ENCODE measurements around the gene AGXT. TPM values are rescaled to one million over a fixed set of nuclear protein-coding genes. Genes with fewer than 3 reads are reported as not detected.
A peak's percentile ranks its signal among the peaks of the same experiment; 100 is the strongest.

AGXT gene
- total RNA-seq, 1 experiment from 2014 or later: 0.36 TPM

GRCh38 chr2:240914645-240915525 is 46.3 kb downstream of the AGXT start:
- no peak for DNase-seq (ENCODE audit: low read depth, low spot score)
- TF ChIP-seq TCF7L2 (IDR thresholded peaks at IDR 0.05; ENCODE audit: low read depth, low read length) (no peak), REST (IDR thresholded peaks at IDR 0.05; ENCODE audit: insufficient read depth in 1 of 2, low read depth in 2 of 2, low read length in 1 of 2) (no peak), POLR2AphosphoS5 (IDR thresholded peaks at IDR 0.05; ENCODE audit: low read depth, low read length) (no peak), CTCF (IDR thresholded peaks at IDR 0.05) (peak; percentile 78), SIN3A (IDR thresholded peaks at IDR 0.05; ENCODE audit: borderline replicate concordance, insufficient read depth, low read depth, low read length) (no peak)
- intact Hi-C loops (cut with micrococcal nuclease; ENCODE audit: unreplicated experiment) (loop anchor here (2.0 kb wide), 1 partner anchor 74 kb away; no protein-coding TSS in a partner anchor), in situ Hi-C loops (cut with HindIII; ENCODE audit: low pct_unique_long_range_greater_than_20kb, low sequenced_read_pairs) (no loop called here)
- no TSS peak for BruUV-seq (replicated peaks)
- Histone ChIP-seq H3K4me1 (ENCODE audit: control insufficient read depth, insufficient read depth, low read length) (peaks cover 47% of the 10 kb centered on the region), H3K4me3 (ENCODE audit: low read depth in 2 of 2, low read length in 2 of 2) (peak overlapping the region in 1 of 2 experiments; percentile 12; a peak in 1 of 4 replicates), H3K27ac (ENCODE audit: low read length) (no peak overlapping the region), H3K36me3 (ENCODE audit: control insufficient read depth, insufficient read depth, low read length) (no peaks in the 10 kb centered on the region), H3K9me3 (ENCODE audit: control insufficient read depth, insufficient read depth, low read depth, low read length) (no peaks in the 10 kb centered on the region), H3K27me3 (ENCODE audit: control insufficient read depth, insufficient read depth, low read length) (no peaks in the 10 kb centered on the region)
- ChIA-PET CTCF (interaction anchor here (0.6 to 1.7 kb wide), 10 partner anchors 8 to 573 kb away, joined by 3 to 14 read pairs (median 4); no protein-coding TSS in a partner anchor), POLR2A (no interaction called here)
- ATAC-seq: peak; percentile 38

- ATAC-seq (no peak; the same call in 1 of the 2 replicates), DNase-seq (ENCODE audit: low read depth, low spot score) (no peak)
- Histone ChIP-seq H3K4me3 (ENCODE audit: low read depth in 2 of 2, low read length in 2 of 2) (no peak overlapping the region), H3K4me1 (ENCODE audit: control insufficient read depth, insufficient read depth, low read length) (peaks cover 53% of the 10 kb centered on the region), H3K27ac (ENCODE audit: low read length) (no peak overlapping the region), H3K36me3 (ENCODE audit: control insufficient read depth, insufficient read depth, low read length) (no peaks in the 10 kb centered on the region), H3K27me3 (ENCODE audit: control insufficient read depth, insufficient read depth, low read length) (no peaks in the 10 kb centered on the region), H3K9me3 (ENCODE audit: control insufficient read depth, insufficient read depth, low read depth, low read length) (no peaks in the 10 kb centered on the region)
- in situ Hi-C loops (cut with HindIII; ENCODE audit: low pct_unique_long_range_greater_than_20kb, low sequenced_read_pairs): no loop called here
- intact Hi-C loops (cut with micrococcal nuclease; ENCODE audit: unreplicated experiment): loop anchor here (2.0 kb wide), 1 partner anchor 73 kb away; no protein-coding TSS in a partner anchor
- TF ChIP-seq TCF7L2 (IDR thresholded peaks at IDR 0.05; ENCODE audit: low read depth, low read length) (no peak), POLR2AphosphoS5 (IDR thresholded peaks at IDR 0.05; ENCODE audit: low read depth, low read length) (no peak), CTCF (IDR thresholded peaks at IDR 0.05) (no peak), SIN3A (IDR thresholded peaks at IDR 0.05; ENCODE audit: borderline replicate concordance, insufficient read depth, low read depth, low read length) (no peak), REST (IDR thresholded peaks at IDR 0.05; ENCODE audit: insufficient read depth in 1 of 2, low read depth in 2 of 2, low read length in 1 of 2) (no peak)
- ChIA-PET POLR2A (no interaction called here), CTCF (no interaction called here)
- BruUV-seq (replicated peaks): no TSS peak
Measured at GRCh38 chr2:240915526-240916341, 47.1 kb downstream of the AGXT start.
